Measurements from ENCODE around the gene PIPOX. TPM values are rescaled to one million over a fixed set of nuclear protein-coding genes. Genes with fewer than 3 reads are reported as not detected.

Gene PIPOX
- total and polyA plus RNA-seq, 2 of the 13 experiments (the other 11 are each of a cell fraction or from before 2014, with no cell fraction given): 87.3 to 154 TPM

- no peak for TF ChIP-seq TEAD2 (CRISPR knock-in tag; IDR thresholded peaks at IDR 0.05)
- TF ChIP-seq ZNF431 (CRISPR knock-in tag; IDR thresholded peaks at IDR 0.05; ENCODE audit: borderline replicate concordance, low read depth): no peak
- no peak for TF ChIP-seq ZNF337 (CRISPR knock-in tag; IDR thresholded peaks at IDR 0.05; ENCODE audit: borderline replicate concordance, low read depth)
- TF ChIP-seq RBAK (CRISPR knock-in tag; IDR thresholded peaks at IDR 0.05): no peak
- TF ChIP-seq SRF (IDR thresholded peaks at IDR 0.05; ENCODE audit: low read depth, low read length): no peak
- TF ChIP-seq PLSCR1 (CRISPR knock-in tag; IDR thresholded peaks at IDR 0.05; ENCODE audit: borderline replicate concordance): no peak
- TF ChIP-seq CBFB (CRISPR knock-in tag; IDR thresholded peaks at IDR 0.05): no peak
- no peak for TF ChIP-seq ZNF205 (CRISPR knock-in tag; IDR thresholded peaks at IDR 0.05)
- no peak for TF ChIP-seq CREBL2 (CRISPR knock-in tag; IDR thresholded peaks at IDR 0.05; ENCODE audit: borderline replicate concordance)
- TF ChIP-seq ZNF687 (CRISPR knock-in tag; IDR thresholded peaks at IDR 0.05): peak; percentile 81
- no peak for TF ChIP-seq NFYC (CRISPR knock-in tag; IDR thresholded peaks at IDR 0.05)
- no peak for TF ChIP-seq ZNF124 (CRISPR knock-in tag; IDR thresholded peaks at IDR 0.05)
- no peak for TF ChIP-seq ZNF180 (CRISPR knock-in tag; IDR thresholded peaks at IDR 0.05; ENCODE audit: borderline replicate concordance, low read depth)
- TF ChIP-seq SRSF9 (IDR thresholded peaks at IDR 0.05; ENCODE audit: borderline replicate concordance, insufficient read depth, low read depth, low read length, poor library complexity, severe bottlenecking): no peak
- no peak for TF ChIP-seq ZNF101 (CRISPR knock-in tag; IDR thresholded peaks at IDR 0.05; ENCODE audit: borderline replicate concordance, low read depth)
- TF ChIP-seq ZNF382 (CRISPR knock-in tag; IDR thresholded peaks at IDR 0.05; ENCODE audit: borderline replicate concordance): no peak
- no peak for TF ChIP-seq CBX5 (CRISPR knock-in tag; IDR thresholded peaks at IDR 0.05; ENCODE audit: borderline replicate concordance)
- TF ChIP-seq TBX2 (CRISPR knock-in tag; IDR thresholded peaks at IDR 0.05; ENCODE audit: borderline replicate concordance): no peak
- TF ChIP-seq TRAFD1 (CRISPR knock-in tag; IDR thresholded peaks at IDR 0.05; ENCODE audit: borderline replicate concordance): no peak
- no peak for TF ChIP-seq BCL6 (CRISPR knock-in tag; IDR thresholded peaks at IDR 0.05)
- 0 out of 2 replicates have a peak, but pooled peaks have one; percentile 29 for TF ChIP-seq HNF1B (CRISPR knock-in tag; IDR thresholded peaks at IDR 0.05)
Measured at GRCh38 chr17:28993645-28994426, 49.1 kb upstream of the PIPOX start (continued).
